Neural progenitor cell (in vitro differentiated cells): ENCODE measurements around the gene HAAO. TPM values are rescaled to one million over a fixed set of nuclear protein-coding genes. Genes with fewer than 3 reads are reported as not detected.
"Not testable (repeated sequence)": the region's sequence is repeated elsewhere in the genome, so short reads cannot be mapped to it uniquely, and the experiment has no call there.

Experiments
- DNase-seq: peaks from one replicate; pipeline ENCODE4 v3.0.0-alpha.2; 2016; ENCODE audit warnings: low spot score
- H2AFZ ChIP-seq: fragments of 200-600 bp; sonication (generic); replicated peaks from 2 replicates; pipeline ENCODE4 v1.6.1; 2016; ENCODE audit warnings: antibody characterized with exemption
- H3F3A ChIP-seq: fragments of 200-600 bp; sonication (generic); 2 replicates; pipeline ENCODE4 v1.6.1; 2016; ENCODE audit warnings: antibody characterized with exemption, low read depth
- H3K27ac ChIP-seq: fragments of 200-600 bp; sonication (generic); 2 replicates; pipeline ENCODE4 v1.5.1; 2016; ENCODE audit warnings: mild to moderate bottlenecking
- H3K27me3 ChIP-seq: fragments of 200-600 bp; sonication (generic); 2 replicates; pipeline ENCODE4 v1.6.1; 2016; ENCODE audit warnings: mild to moderate bottlenecking, moderate library complexity
- H3K36me3 ChIP-seq: fragments of 200-600 bp; sonication (generic); 2 replicates; pipeline ENCODE4 v1.5.1; 2016
- H3K4me1 ChIP-seq: fragments of 200-600 bp; sonication (generic); 2 replicates; pipeline ENCODE4 v1.6.1; 2016; ENCODE audit warnings: mixed run types
- H3K4me2 ChIP-seq: fragments of 200-600 bp; sonication (generic); 2 replicates; pipeline ENCODE4 v1.6.1; 2016
- H3K4me3 ChIP-seq: fragments of 200-600 bp; sonication (generic); 2 replicates; pipeline ENCODE4 v1.5.1; 2016
- H3K79me2 ChIP-seq: fragments of 200-600 bp; sonication (generic); 2 replicates; pipeline ENCODE4 v1.6.1; 2016; ENCODE audit warnings: low read depth
- H3K9ac ChIP-seq: fragments of 200-600 bp; sonication (generic); 2 replicates; pipeline ENCODE4 v1.6.1; 2016
- H3K9me3 ChIP-seq: fragments of 200-600 bp; sonication (generic); 2 replicates; pipeline ENCODE4 v1.5.1; 2016; ENCODE audit warnings: low read depth
- H4K20me1 ChIP-seq: fragments of 200-600 bp; sonication (generic); 2 replicates; pipeline ENCODE4 v1.6.1; 2016; ENCODE audit warnings: low read depth
- H3K27ac Mint-ChIP-seq: 3 replicates; pipeline ENCODE4 v1.8.0; 2021; ENCODE audit warnings: mixed read lengths
- H3K27me3 Mint-ChIP-seq: 2 replicates; pipeline ENCODE4 v1.8.0; 2022; ENCODE audit warnings: low read depth, mild to moderate bottlenecking, inconsistent platforms, moderate library complexity, mixed read lengths; ENCODE audit not compliant: insufficient read depth
- H3K36me3 Mint-ChIP-seq: 3 replicates; pipeline ENCODE4 v1.8.0; 2021; ENCODE audit warnings: mixed read lengths
- H3K4me1 Mint-ChIP-seq: 3 replicates; pipeline ENCODE4 v1.8.0; 2021; ENCODE audit warnings: mixed read lengths
- H3K4me3 Mint-ChIP-seq: 3 replicates; pipeline ENCODE4 v1.8.0; 2021; ENCODE audit warnings: mild to moderate bottlenecking, moderate library complexity, mixed read lengths
- H3K9me3 Mint-ChIP-seq: 3 replicates; pipeline ENCODE4 v1.8.0; 2020; ENCODE audit warnings: mixed read lengths
- EZH2 ChIP-seq: fragments of 200-600 bp; sonication (generic); IDR thresholded peaks from 2 replicates; pipeline ENCODE4 v1.6.1; 2017; ENCODE audit warnings: antibody characterized with exemption, mild to moderate bottlenecking, moderate library complexity
- EZH2phosphoT487 ChIP-seq: fragments of 200-600 bp; sonication (generic); IDR thresholded peaks from 2 replicates; pipeline ENCODE4 v1.6.1; 2017; ENCODE audit warnings: antibody characterized with exemption
- total RNA-seq: library from RNA; depleted of rRNA; stranded (reverse); fragments of >200 nt; gene quantifications from 2 replicates; pipeline ENCODE4 v1.2.3, GENCODE V29; 2015; ENCODE audit warnings: low replicate concordance
- TF ChIP-seq, protein P1 (sequence below): fragments of 200-600 bp; sonication (generic); IDR thresholded peaks from 2 replicates; pipeline ENCODE4 v1.5.1; 2017; ENCODE audit warnings: antibody characterized with exemption, mild to moderate bottlenecking

The HAAO gene
- total RNA-seq, 1 donor from 2014 or later, result 0.77 TPM

DNA sequence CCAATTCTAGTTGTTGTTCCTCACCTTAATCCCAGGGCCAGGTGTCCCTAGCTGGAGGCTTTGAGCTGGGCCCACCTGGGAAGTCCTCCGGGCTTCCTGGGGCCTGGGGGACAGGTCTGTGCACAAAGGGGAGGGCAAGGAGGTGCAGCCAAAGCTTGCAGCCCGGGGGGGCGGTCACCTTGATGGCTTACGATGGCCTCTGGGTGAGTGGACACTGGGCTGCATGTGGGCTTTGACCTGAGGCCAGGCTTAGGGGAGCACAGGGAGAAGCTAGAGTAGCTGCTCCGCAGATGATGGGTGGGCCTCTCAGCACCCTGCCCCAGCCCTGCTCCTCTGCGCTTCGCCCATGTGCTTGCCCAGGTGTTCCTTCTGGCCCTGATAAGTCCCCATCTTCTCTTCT, 41.8 kb upstream of the HAAO start:
- peaks cover 2% of the 10 kb centered on the region for H3K27me3 Mint-ChIP-seq
- H3K9me3 Mint-ChIP-seq, result peaks cover 15% of the 10 kb centered on the region
- TF ChIP-seq EZH2 (no peak), EZH2phosphoT487 (no peak)
- TF ChIP-seq, protein P1, sequence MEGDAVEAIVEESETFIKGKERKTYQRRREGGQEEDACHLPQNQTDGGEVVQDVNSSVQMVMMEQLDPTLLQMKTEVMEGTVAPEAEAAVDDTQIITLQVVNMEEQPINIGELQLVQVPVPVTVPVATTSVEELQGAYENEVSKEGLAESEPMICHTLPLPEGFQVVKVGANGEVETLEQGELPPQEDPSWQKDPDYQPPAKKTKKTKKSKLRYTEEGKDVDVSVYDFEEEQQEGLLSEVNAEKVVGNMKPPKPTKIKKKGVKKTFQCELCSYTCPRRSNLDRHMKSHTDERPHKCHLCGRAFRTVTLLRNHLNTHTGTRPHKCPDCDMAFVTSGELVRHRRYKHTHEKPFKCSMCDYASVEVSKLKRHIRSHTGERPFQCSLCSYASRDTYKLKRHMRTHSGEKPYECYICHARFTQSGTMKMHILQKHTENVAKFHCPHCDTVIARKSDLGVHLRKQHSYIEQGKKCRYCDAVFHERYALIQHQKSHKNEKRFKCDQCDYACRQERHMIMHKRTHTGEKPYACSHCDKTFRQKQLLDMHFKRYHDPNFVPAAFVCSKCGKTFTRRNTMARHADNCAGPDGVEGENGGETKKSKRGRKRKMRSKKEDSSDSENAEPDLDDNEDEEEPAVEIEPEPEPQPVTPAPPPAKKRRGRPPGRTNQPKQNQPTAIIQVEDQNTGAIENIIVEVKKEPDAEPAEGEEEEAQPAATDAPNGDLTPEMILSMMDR, result no peak
- no peak overlapping the region for H3K27ac ChIP-seq
- H3K9me3 ChIP-seq, result no peaks in the 10 kb centered on the region
- H3K36me3 Mint-ChIP-seq, result no peaks in the 10 kb centered on the region
- no peak overlapping the region for H3K27ac Mint-ChIP-seq
- no peak overlapping the region for H3K9ac ChIP-seq
- H3F3A ChIP-seq, result no peaks in the 10 kb centered on the region
- no peaks in the 10 kb centered on the region for H3K36me3 ChIP-seq
- H3K4me1 ChIP-seq, result peaks cover 11% of the 10 kb centered on the region
- no peak overlapping the region for H3K4me3 ChIP-seq
- no peak overlapping the region for H2AFZ ChIP-seq
- no peak overlapping the region for H3K4me3 Mint-ChIP-seq
- H3K27me3 ChIP-seq, result no peaks in the 10 kb centered on the region
- H4K20me1 ChIP-seq, result no peaks in the 10 kb centered on the region
- H3K4me1 Mint-ChIP-seq, result peaks cover 8% of the 10 kb centered on the region
- H3K79me2 ChIP-seq, result no peaks in the 10 kb centered on the region
- H3K4me2 ChIP-seq, result no peak overlapping the region
- DNase-seq, result no peak

DNA sequence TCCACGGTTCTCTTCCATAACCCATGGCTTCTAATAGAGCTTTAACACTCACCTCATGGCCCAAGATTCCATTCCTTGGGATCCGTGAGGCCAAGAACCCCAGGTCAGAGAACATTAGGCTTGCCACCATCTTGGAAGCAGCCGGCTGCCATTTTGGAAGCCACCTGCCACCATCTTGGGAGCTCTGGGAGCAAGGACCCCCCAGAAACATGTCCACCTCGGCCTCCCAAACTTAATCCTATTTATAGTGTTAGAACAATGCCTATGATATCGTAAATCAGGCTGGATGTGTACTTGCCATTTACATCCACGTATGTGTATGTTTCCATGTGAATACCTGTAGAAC, 39.9 kb upstream of the HAAO start:
- no peaks in the 10 kb centered on the region for H4K20me1 ChIP-seq
- Mint-ChIP-seq H3K9me3 (peaks cover 11% of the 10 kb centered on the region), H3K4me3 (no peak overlapping the region), H3K36me3 (no peaks in the 10 kb centered on the region), H3K27me3 (peaks cover 2% of the 10 kb centered on the region), H3K4me1 (peaks cover 19% of the 10 kb centered on the region), H3K27ac (peak overlapping the region; percentile 74)
- no peak overlapping the region for H3K4me3 ChIP-seq
- H3K27me3 ChIP-seq, result peaks cover 7% of the 10 kb centered on the region
- no peak for DNase-seq
- peaks cover 14% of the 10 kb centered on the region for H3K4me1 ChIP-seq
- H3K36me3 ChIP-seq, result no peaks in the 10 kb centered on the region
- no peak overlapping the region for H3K4me2 ChIP-seq
- TF ChIP-seq, protein P1, result no peak
- TF ChIP-seq EZH2phosphoT487, result no peak
- no peak for TF ChIP-seq EZH2
- H3K9ac ChIP-seq, result no peak overlapping the region
- H3F3A ChIP-seq, result no peaks in the 10 kb centered on the region
- H3K9me3 ChIP-seq, result no peaks in the 10 kb centered on the region
- H3K27ac ChIP-seq, result no peak overlapping the region
- H2AFZ ChIP-seq, result no peak overlapping the region
- no peaks in the 10 kb centered on the region for H3K79me2 ChIP-seq

DNA sequence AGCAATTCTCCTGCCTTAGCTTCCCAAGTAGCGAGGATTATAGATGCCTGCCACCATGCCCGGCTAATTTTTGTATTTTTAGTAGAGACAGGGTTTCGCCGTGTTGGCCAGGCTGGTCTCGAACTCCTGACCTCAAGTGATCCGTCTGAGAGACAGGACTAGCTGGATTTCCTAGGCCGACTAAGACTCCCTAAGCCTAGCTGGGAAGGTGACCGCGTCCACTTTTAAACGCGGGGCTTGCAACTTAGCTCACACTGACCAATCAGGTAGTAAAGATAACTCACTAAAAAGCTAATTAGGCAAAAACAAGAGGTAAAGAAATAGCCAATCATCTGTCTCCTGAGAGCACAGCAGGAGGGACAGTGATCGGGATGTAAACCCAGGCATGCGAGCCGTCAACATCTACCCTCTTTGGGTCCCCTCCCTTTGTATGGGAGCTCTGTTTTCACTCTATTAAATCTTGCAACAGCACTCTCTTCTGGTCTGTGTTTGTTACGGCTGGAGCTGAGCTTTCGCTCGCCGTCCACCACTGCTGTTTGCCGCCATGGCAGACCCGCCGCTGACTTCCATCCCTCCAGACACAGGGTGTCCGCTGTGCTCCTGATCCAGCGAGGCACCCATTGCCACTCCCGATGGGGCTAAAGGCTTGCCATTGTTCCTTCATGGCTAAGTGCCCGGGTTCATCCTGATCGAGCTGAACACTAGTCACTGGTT, 39.3 kb upstream of the HAAO start:
- not testable (repeated sequence) for H3K36me3 ChIP-seq, H3F3A ChIP-seq, H3K36me3 Mint-ChIP-seq, H3K4me3 ChIP-seq, H3K9ac ChIP-seq, H3K4me2 ChIP-seq, H3K9me3 Mint-ChIP-seq, H3K27me3 ChIP-seq, H3K27ac ChIP-seq, H3K4me3 Mint-ChIP-seq, H3K79me2 ChIP-seq, H4K20me1 ChIP-seq, H2AFZ ChIP-seq, DNase-seq, H3K9me3 ChIP-seq, H3K27me3 Mint-ChIP-seq
- H3K4me1 ChIP-seq, result peaks cover 14% of the 10 kb centered on the region
- Mint-ChIP-seq H3K4me1 (peaks cover 19% of the 10 kb centered on the region), H3K27ac (peak overlapping the region; percentile 74)

DNA sequence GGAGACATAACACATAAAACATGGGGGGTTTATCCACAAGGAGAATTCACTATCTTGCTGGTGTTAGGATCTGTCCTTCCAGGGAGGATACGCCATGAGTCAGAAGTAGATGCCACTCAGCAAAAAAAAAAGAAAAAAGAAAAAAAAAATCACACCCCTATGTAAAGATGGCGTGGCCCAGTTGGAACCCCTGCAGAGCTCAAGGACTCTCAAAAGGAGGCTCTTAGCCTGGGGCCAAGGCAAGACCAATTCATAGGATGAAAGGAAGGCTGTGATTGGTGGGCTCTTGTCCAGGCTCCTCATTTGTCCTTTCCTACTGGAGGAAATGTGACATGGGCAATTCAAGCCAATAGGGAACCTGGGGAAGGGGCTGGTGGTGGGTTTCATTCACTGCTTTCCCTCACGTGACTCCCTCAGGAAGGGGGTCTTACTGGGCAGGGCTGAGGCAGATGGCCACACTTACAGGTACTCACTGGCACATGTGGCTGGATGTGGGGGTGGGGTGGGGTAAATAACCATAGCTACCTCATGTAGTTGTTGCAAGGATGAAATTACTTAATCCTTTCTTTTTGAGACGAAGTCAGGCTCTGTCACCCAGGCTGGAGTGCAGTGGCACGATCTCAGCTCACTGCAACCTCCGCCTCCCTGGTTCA, 38.7 kb upstream of the HAAO start:
- peaks cover 7% of the 10 kb centered on the region for H3K27me3 ChIP-seq
- no peak overlapping the region for H3K4me2 ChIP-seq
- no peak for TF ChIP-seq EZH2
- no peak for TF ChIP-seq EZH2phosphoT487
- TF ChIP-seq, protein P1, result no peak
- H3F3A ChIP-seq, result no peaks in the 10 kb centered on the region
- Mint-ChIP-seq H3K4me3 (no peak overlapping the region), H3K9me3 (peaks cover 6% of the 10 kb centered on the region), H3K27me3 (peaks cover 6% of the 10 kb centered on the region), H3K27ac (no peak overlapping the region), H3K36me3 (no peaks in the 10 kb centered on the region), H3K4me1 (peaks cover 19% of the 10 kb centered on the region)
- peaks cover 14% of the 10 kb centered on the region for H3K4me1 ChIP-seq
- no peak overlapping the region for H3K4me3 ChIP-seq
- H3K27ac ChIP-seq, result no peak overlapping the region
- H4K20me1 ChIP-seq, result no peaks in the 10 kb centered on the region
- no peaks in the 10 kb centered on the region for H3K9me3 ChIP-seq
- no peaks in the 10 kb centered on the region for H3K79me2 ChIP-seq
- DNase-seq, result no peak
- no peaks in the 10 kb centered on the region for H3K36me3 ChIP-seq
- H2AFZ ChIP-seq, result no peak overlapping the region
- no peak overlapping the region for H3K9ac ChIP-seq
